H1 (cell line): ENCODE measurements around the gene AURKB. TPM values are rescaled to one million over a fixed set of nuclear protein-coding genes. Genes with fewer than 3 reads are reported as not detected.

Source experiments
- CBX5 ChIP-seq: fragments of 300-800, 300-1000 bp; sonication (generic); IDR thresholded peaks from 2 replicates; pipeline ENCODE4 v1.7.1; 2016; ENCODE audit warnings: antibody characterized with exemption, low read length, low read depth
- CHD7 ChIP-seq: fragments of 300-600 bp; sonication (generic); IDR thresholded peaks from 2 replicates; pipeline ENCODE4 v1.7.1; 2012; ENCODE audit warnings: low read length, moderate library complexity, mild to moderate bottlenecking, inconsistent platforms; ENCODE audit not compliant: insufficient replicate concordance
- GTF2F1 ChIP-seq: IDR thresholded peaks from 2 replicates; pipeline ENCODE4 v1.6.1; 2012; ENCODE audit warnings: low read depth, low read length, improper control_type of control experiment, borderline replicate concordance
- MAFK ChIP-seq: IDR thresholded peaks from 2 replicates; pipeline ENCODE4 v1.6.1; 2012; ENCODE audit warnings: low read depth, mild to moderate bottlenecking, improper control_type of control experiment, low read length
- NANOG ChIP-seq: IDR thresholded peaks from 2 replicates; pipeline ENCODE4 v1.6.1; 2011; ENCODE audit warnings: low read length, low read depth, mild to moderate bottlenecking, inconsistent platforms; ENCODE audit not compliant: insufficient read depth, poor library complexity, severe bottlenecking
- POLR2AphosphoS5 ChIP-seq: IDR thresholded peaks from 2 replicates; pipeline ENCODE4 v1.6.1; 2011; ENCODE audit warnings: low read depth, low read length
- POU5F1 ChIP-seq: IDR thresholded peaks from 2 replicates; pipeline ENCODE4 v1.6.1; 2011; ENCODE audit warnings: low read depth, mild to moderate bottlenecking, low read length, moderate library complexity
- RNF2 ChIP-seq: fragments of 200-900, 300-1000 bp; sonication (generic); IDR thresholded peaks from 2 replicates; pipeline ENCODE4 v1.7.1; 2016; ENCODE audit warnings: borderline replicate concordance, low read depth, mild to moderate bottlenecking, antibody characterized with exemption, low read length; ENCODE audit not compliant: poor library complexity, severe bottlenecking; ENCODE audit errors: missing control alignments
- SIRT6 ChIP-seq: IDR thresholded peaks from one replicate; pipeline ENCODE4 v1.7.1; 2012; ENCODE audit warnings: low read length, inconsistent platforms
- SRF ChIP-seq: IDR thresholded peaks from 2 replicates; pipeline ENCODE4 v1.6.1; 2011; ENCODE audit warnings: mild to moderate bottlenecking, low read depth, low read length, moderate library complexity
- polyA plus RNA-seq, 7 experiments: library from polyadenylated mRNA; depleted of rRNA in 3 of 7; stranded (reverse) in 5 of 7; unstranded in 2 of 7; fragments of >200 nt in 5 of 7; fragments of 200-250 nt in 2 of 7; gene quantifications; 1 replicate in 5 of 7; 2 replicates in 1 of 7; 4 replicates in 1 of 7; pipeline versions ENCODE4 v1.2.1 to v1.2.3, GENCODE V29; 2011 to 2013; ENCODE audit warnings: missing spikeins in 2 of 7, mixed read lengths in 2 of 7
- total RNA-seq: library from RNA; stranded (reverse); fragmentation: NEBNext Ultra II Directional; extraction: Animal tissue kit (Norgen Biotek cat#: 25700); gene quantifications from 2 replicates; pipeline ENCODE4 v1.2.1, GENCODE V29; 2021

The AURKB gene
- total and polyA plus RNA-seq, 2 of the 8 experiments (the other 6 are each of a cell fraction or from before 2014, with no cell fraction given) = 102 to 160 TPM

- TF ChIP-seq RNF2 (no peak), CBX5 (no peak), CHD7 (no peak), POLR2AphosphoS5 (no peak), SRF (no peak), SIRT6 (no peak), MAFK (peak; percentile 86; the same call in 1 of the 2 replicates), GTF2F1 (no peak), NANOG (no peak), POU5F1 (no peak)
Measured at GRCh38 chr17:8221663-8222379, 11.4 kb upstream of the AURKB start (continued).
